Keratinocyte (primary cell): Measurements from ENCODE around the gene DLG1. TPM values are rescaled to one million over a fixed set of nuclear protein-coding genes. Genes with fewer than 3 reads are reported as not detected.

Experiments
- DNase-seq: peaks from one replicate; pipeline ENCODE4 v3.0.0-alpha.2; 2011; ENCODE audit warnings: low read depth, missing footprints, low spot score
- FAIRE-seq: peaks from 2 replicates; lab custom pipeline; 2011; peaks lifted over from hg19 to GRCh38; lab: Jason Lieb, UNC
- H2AFZ ChIP-seq: 2 replicates; pipeline ENCODE4 v1.6.0; 2012; ENCODE audit warnings: low read length, control low read depth, inconsistent platforms; ENCODE audit not compliant: control insufficient read depth
- H3K27ac ChIP-seq: 2 replicates; pipeline ENCODE4 v1.5.1; 2011; ENCODE audit warnings: low read length; ENCODE audit not compliant: control insufficient read depth, insufficient read depth
- H3K27me3 ChIP-seq: 3 replicates; pipeline ENCODE4 v1.6.0; 2011; ENCODE audit warnings: low read length; ENCODE audit not compliant: control insufficient read depth, insufficient read depth; ENCODE audit errors: extremely low read depth
- H3K36me3 ChIP-seq, 2 experiments: 2 replicates in 1 of 2; 3 replicates in 1 of 2; pipeline ENCODE4 v1.5.1; 2011; ENCODE audit warnings: low read length in 2 of 2, mild to moderate bottlenecking in 1 of 2; ENCODE audit not compliant: control insufficient read depth in 2 of 2, insufficient read depth in 2 of 2; ENCODE audit errors: extremely low read depth in 1 of 2
- H3K4me1 ChIP-seq: 3 replicates; pipeline ENCODE4 v1.5.1; 2011; ENCODE audit warnings: low read length; ENCODE audit not compliant: control insufficient read depth, insufficient read depth; ENCODE audit errors: extremely low read depth
- H3K4me2 ChIP-seq: 3 replicates; pipeline ENCODE4 v1.6.0; 2011; ENCODE audit warnings: low read depth, low read length; ENCODE audit not compliant: control insufficient read depth, insufficient read depth; ENCODE audit errors: extremely low read depth
- H3K4me3 ChIP-seq, 3 experiments: fragments of 200-600 bp in 1 of 3; sonication (generic) in 1 of 3; 2 replicates in 2 of 3; 3 replicates in 1 of 3; pipeline ENCODE4 v1.5.1; 2011 to 2016; ENCODE audit warnings: low read length in 3 of 3, mild to moderate bottlenecking in 3 of 3, control low read depth in 2 of 3, inconsistent platforms in 1 of 3, low read depth in 1 of 3, mixed read lengths in 1 of 3, mixed run types in 1 of 3, moderate library complexity in 1 of 3; ENCODE audit not compliant: control insufficient read depth in 2 of 3, insufficient read depth in 2 of 3; ENCODE audit errors: extremely low read depth in 1 of 3
- H3K79me2 ChIP-seq: 2 replicates; pipeline ENCODE4 v1.6.0; 2012; ENCODE audit warnings: low read length; ENCODE audit not compliant: control insufficient read depth, insufficient read depth
- H3K9ac ChIP-seq: 3 replicates; pipeline ENCODE4 v1.6.0; 2011; ENCODE audit warnings: low read length; ENCODE audit not compliant: control insufficient read depth, insufficient read depth; ENCODE audit errors: extremely low read depth
- H3K9me1 ChIP-seq: 3 replicates; pipeline ENCODE4 v1.6.0; 2011; ENCODE audit warnings: low read length; ENCODE audit not compliant: control insufficient read depth, insufficient read depth; ENCODE audit errors: extremely low read depth
- H3K9me3 ChIP-seq: 2 replicates; pipeline ENCODE4 v1.5.1; 2012; ENCODE audit warnings: low read depth, low read length; ENCODE audit not compliant: control insufficient read depth
- H4K20me1 ChIP-seq: 3 replicates; pipeline ENCODE4 v1.6.0; 2011; ENCODE audit warnings: low read length; ENCODE audit not compliant: control insufficient read depth, insufficient read depth; ENCODE audit errors: extremely low read depth
- EZH2 ChIP-seq: IDR thresholded peaks from one replicate; pipeline ENCODE4 v1.6.1; 2012; ENCODE audit warnings: inconsistent platforms, mild to moderate bottlenecking, low read length, moderate library complexity
- dilution Hi-C: fragments of 300-500 bp; cut with MboI; formaldehyde crosslinking; loops from one replicate; pipeline ENCODE4 v1.7.0; 2020; ENCODE audit warnings: low sequenced_read_pairs; ENCODE audit not compliant: extremely low pct_ligation_motif_present
- polyA plus RNA-seq, 5 experiments: library from polyadenylated mRNA; depleted of rRNA in 3 of 5; stranded (reverse) in 3 of 5; stranded (forward) in 1 of 5; unstranded in 1 of 5; fragments of >200 nt; gene quantifications; 1 replicate in 1 of 5; 2 replicates in 3 of 5; 3 replicates in 1 of 5; pipeline versions ENCODE4 v1.2.1 to v1.2.3, GENCODE V29; 2011 to 2012; ENCODE audit warnings: missing spikeins in 2 of 5, low read depth in 1 of 5, low replicate concordance in 1 of 5
- TF ChIP-seq, protein P1 (sequence below), 3 experiments: IDR thresholded peaks in 1 of 3; conservative IDR thresholded peaks in 1 of 3; optimal IDR thresholded peaks in 1 of 3; 2 replicates in 2 of 3; 3 replicates in 1 of 3; pipeline versions ENCODE3 to v1.5.1; 2011; ENCODE audit warnings: low read length in 3 of 3, mild to moderate bottlenecking in 3 of 3, moderate library complexity in 2 of 3, control low read depth in 1 of 3, inconsistent platforms in 1 of 3; ENCODE audit not compliant: insufficient read depth in 2 of 3; ENCODE audit errors: extremely low read depth in 1 of 3

DLG1 gene
- polyA plus RNA-seq, 1 donor (not counting 4 experiments of a cell fraction or from before 2014, with no cell fraction given), result 139 TPM

DNA sequence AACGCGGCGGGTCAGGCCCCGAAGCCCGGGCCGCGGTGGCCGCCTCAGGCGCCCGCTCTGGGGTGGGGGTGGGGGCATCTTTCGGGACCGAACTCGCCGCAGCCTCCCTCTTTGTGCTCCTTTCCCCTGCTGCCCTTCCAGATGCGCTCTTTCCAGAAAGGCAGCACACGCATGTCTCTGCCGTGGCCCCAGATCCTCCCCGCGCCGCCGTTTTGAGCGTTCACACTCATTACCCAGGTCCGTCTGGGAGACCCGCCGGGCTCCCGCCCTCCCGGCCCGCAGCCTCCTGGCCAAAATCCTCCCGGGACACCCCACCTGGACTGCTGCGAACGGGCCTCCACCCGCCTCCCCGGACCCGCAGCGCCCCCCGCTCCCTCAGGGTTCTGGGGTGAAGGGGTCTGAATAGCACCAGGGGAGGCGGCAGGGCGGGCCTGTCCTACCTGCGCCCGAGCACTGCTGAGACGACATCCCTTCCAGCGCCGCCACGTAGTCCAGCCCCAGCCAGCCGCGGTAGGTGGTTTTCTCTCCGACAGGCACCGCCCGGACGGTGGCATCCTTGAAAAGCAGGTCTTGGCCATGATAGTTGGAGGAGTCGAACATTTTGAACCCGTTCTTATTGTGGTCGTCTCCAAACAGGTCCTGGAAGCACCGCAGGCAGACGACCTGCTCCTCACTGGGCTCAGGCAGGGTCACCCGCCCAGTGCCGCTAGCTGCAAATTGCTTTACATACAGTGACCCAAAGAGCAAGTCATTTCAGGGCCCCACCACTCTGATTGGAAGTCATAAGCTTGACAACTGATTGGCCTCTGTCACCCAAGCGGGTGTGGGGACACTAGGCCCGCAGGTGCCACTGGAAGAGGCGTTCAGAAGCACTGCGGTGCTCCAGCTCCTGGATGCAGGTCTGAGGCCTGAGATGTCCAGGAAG, 294.7 kb downstream of the DLG1 start:
- Histone ChIP-seq H3K27ac (peak overlapping the region; percentile 36), H3K9ac (peak overlapping the region; percentile 66), H3K36me3 (no peaks in the 10 kb centered on the region), H3K27me3 (no peaks in the 10 kb centered on the region), H3K4me2 (peak overlapping the region; percentile 71), H3K79me2 (no peaks in the 10 kb centered on the region), H3K4me3 (peak overlapping the region; percentile 40 to 65 (median 47)), H3K4me1 (peaks cover 16% of the 10 kb centered on the region), H3K9me3 (no peaks in the 10 kb centered on the region), H2AFZ (peak overlapping the region; percentile 49), H4K20me1 (no peaks in the 10 kb centered on the region), H3K9me1 (no peaks in the 10 kb centered on the region)
- dilution Hi-C loops, result no loop called here
- no peak for FAIRE-seq
- no peak for DNase-seq
- no peak for TF ChIP-seq EZH2
- TF ChIP-seq, protein P1, sequence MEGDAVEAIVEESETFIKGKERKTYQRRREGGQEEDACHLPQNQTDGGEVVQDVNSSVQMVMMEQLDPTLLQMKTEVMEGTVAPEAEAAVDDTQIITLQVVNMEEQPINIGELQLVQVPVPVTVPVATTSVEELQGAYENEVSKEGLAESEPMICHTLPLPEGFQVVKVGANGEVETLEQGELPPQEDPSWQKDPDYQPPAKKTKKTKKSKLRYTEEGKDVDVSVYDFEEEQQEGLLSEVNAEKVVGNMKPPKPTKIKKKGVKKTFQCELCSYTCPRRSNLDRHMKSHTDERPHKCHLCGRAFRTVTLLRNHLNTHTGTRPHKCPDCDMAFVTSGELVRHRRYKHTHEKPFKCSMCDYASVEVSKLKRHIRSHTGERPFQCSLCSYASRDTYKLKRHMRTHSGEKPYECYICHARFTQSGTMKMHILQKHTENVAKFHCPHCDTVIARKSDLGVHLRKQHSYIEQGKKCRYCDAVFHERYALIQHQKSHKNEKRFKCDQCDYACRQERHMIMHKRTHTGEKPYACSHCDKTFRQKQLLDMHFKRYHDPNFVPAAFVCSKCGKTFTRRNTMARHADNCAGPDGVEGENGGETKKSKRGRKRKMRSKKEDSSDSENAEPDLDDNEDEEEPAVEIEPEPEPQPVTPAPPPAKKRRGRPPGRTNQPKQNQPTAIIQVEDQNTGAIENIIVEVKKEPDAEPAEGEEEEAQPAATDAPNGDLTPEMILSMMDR (optimal IDR thresholded peaks at IDR 0.05 in 1 of 3, IDR thresholded peaks at IDR 0.05 in 1 of 3, conservative IDR thresholded peaks at IDR 0.05 in 1 of 3; ENCODE audit: extremely low read depth in 1 of 3, insufficient read depth in 2 of 3, low read length in 3 of 3), result no peak

DNA sequence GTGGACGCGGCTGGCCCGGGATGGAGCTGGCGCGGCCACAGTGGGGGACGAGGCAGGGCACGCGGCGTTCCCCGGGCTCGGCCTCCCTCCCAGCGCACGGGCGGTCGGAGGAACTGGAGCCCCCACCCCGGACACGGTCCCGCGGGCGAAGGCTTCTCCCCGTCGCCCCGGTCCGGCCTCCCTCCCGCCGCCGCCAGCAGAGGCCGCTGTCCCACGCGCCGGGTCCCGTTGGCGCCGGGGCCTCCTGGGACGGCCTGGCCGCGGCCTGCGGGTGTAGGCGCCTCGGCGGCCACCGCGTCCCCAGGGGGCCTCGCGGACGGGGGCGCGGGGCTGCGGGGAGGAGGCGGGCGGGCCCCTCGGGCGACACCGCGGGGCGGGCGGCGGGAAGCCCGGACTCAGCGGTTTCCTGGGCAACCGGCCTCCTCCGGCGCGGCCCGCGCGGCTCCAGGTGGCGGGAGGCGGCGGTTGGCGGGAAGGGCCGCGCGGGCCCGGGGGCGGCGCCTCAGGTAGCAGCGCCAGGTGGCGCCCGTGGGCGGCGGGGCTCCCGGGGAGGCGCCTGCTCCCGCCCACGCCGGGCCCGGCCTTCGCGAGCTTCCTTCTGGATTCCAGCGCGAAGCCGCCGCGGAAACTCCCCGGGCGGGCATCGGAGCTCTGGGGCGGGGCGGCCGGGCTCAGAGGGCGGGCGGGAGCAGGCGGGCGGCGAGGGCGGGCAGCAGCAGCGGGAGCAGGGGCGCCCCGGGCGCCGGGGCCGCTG, 295.5 kb downstream of the DLG1 start:
- peak overlapping the region; percentile 65 for H3K4me2 ChIP-seq
- H3K27ac ChIP-seq, result no peak overlapping the region
- H4K20me1 ChIP-seq, result no peaks in the 10 kb centered on the region
- FAIRE-seq, result no peak
- H3K4me1 ChIP-seq, result peaks cover 16% of the 10 kb centered on the region
- no peaks in the 10 kb centered on the region for H3K79me2 ChIP-seq
- H2AFZ ChIP-seq, result no peak overlapping the region
- peak overlapping the region; percentile 66 for H3K9ac ChIP-seq
- DNase-seq, result no peak
- H3K36me3 ChIP-seq, result no peaks in the 10 kb centered on the region
- peak overlapping the region in 2 of 3 experiments; percentile 5 to 40 for H3K4me3 ChIP-seq
- no peaks in the 10 kb centered on the region for H3K9me1 ChIP-seq
- no peaks in the 10 kb centered on the region for H3K9me3 ChIP-seq
- no peak for TF ChIP-seq EZH2
- TF ChIP-seq, protein P1 (optimal IDR thresholded peaks at IDR 0.05 in 1 of 3, IDR thresholded peaks at IDR 0.05 in 1 of 3, conservative IDR thresholded peaks at IDR 0.05 in 1 of 3; ENCODE audit: extremely low read depth in 1 of 3, insufficient read depth in 2 of 3, low read length in 3 of 3), result peak in 1 of 3 experiments; percentile 58
- dilution Hi-C loops, result no loop called here
- no peaks in the 10 kb centered on the region for H3K27me3 ChIP-seq
